ENCODE data around the gene DENND10.
"Not testable (repeated sequence)": the region's sequence is repeated elsewhere in the genome, so short reads cannot be mapped to it uniquely, and the experiment has no call there.

Gene DENND10

DNA sequence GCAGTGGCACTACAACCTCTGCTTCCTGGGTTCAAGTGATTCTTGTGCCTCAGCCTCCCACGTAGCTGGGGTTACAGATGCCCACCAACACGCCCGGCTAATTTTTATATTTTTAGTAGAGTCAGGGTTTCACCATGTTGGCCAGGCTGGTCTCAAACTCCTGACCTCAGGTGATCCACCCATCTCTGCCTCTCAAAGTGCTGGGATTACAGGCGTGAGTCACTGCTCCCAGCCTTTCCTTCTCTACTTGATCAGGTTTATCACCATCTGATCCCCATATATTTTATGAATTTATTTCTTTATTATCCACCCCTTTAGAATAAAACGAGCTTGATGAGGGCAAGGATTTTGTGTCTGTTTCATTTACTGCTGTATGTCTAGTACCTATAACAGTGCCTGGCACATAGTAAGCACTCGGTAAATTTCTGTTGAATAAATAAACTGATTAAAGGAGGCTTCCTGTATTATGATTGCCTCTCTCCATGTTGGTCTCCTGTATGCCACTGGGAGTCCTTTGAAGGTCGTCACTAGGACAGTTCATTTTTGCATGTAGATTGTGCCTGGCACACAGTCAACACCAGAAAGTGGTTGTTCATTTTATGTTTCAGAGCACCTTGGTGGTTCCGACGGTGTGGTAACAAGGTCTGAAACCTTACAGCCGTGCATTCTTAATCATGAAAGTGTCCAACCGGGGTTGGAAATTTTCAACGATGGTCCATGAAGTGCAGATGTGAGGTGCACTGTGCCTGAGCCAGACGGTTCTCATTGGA, 13.7 kb upstream of the DENND10 start:
- Histone ChIP-seq H3K27me3 (ENCODE audit: control insufficient read depth in 3 of 3, insufficient read depth in 3 of 3, low read depth in 1 of 3, low read length in 3 of 3) (peaks cover 0 to 8% (median 0%) of the 10 kb centered on the region in 3 experiments), H2BK120ac (ENCODE audit: low read depth, low read length) (no peak overlapping the region), H4K91ac (ENCODE audit: low read depth, low read length, poor library complexity) (no peak overlapping the region), H2AFZ (ENCODE audit: low read length) (no peak overlapping the region), H3K9ac (ENCODE audit: low read depth, low read length, poor library complexity) (no peak overlapping the region), H3K4me1 (ENCODE audit: control insufficient read depth in 2 of 2, insufficient read depth in 1 of 2, low read depth in 1 of 2, low read length in 2 of 2) (peaks cover 0 to 4% of the 10 kb centered on the region in 2 donors), H2BK5ac (ENCODE audit: low read length) (no peak overlapping the region), H2BK12ac (ENCODE audit: low read length) (no peak overlapping the region), H3K27ac (replicated peaks; ENCODE audit: low read length) (no peak overlapping the region), H2BK15ac (ENCODE audit: low read length) (no peak overlapping the region), H3K4me2 (ENCODE audit: insufficient read depth, low read length, poor library complexity, severe bottlenecking) (no peak overlapping the region), H3K36me3 (replicated peaks in 1 of 2; ENCODE audit: control insufficient read depth in 2 of 2, insufficient read depth in 2 of 2, low read length in 2 of 2) (no peaks in the 10 kb centered on the region), H3K23ac (ENCODE audit: low read depth, low read length, poor library complexity) (no peak overlapping the region), H2AK5ac (ENCODE audit: low read depth, low read length) (no peak overlapping the region), H3K4me3 (ENCODE audit: low read length in 2 of 2) (no peak overlapping the region), H3K18ac (ENCODE audit: low read length) (no peak overlapping the region), H3K9me3 (replicated peaks in 1 of 2; ENCODE audit: control insufficient read depth in 2 of 2, insufficient read depth in 1 of 2, low read depth in 1 of 2, low read length in 2 of 2) (no peaks in the 10 kb centered on the region), H3K79me1 (ENCODE audit: low read depth, low read length) (peaks cover 1% of the 10 kb centered on the region), H3K14ac (ENCODE audit: low read length) (no peak overlapping the region), H3K4ac (ENCODE audit: low read length) (no peak overlapping the region), H4K8ac (ENCODE audit: low read depth, low read length) (no peak overlapping the region)
- WGBS, 2 donors (ENCODE audit: extremely low coverage in 2 of 2, insufficient read length in 2 of 2, insufficient replicate concordance in 1 of 2), result no CpG with 5 or more reads among the region's 13 CpGs
- DNase-seq (ENCODE audit: low spot score), result no peak

DNA sequence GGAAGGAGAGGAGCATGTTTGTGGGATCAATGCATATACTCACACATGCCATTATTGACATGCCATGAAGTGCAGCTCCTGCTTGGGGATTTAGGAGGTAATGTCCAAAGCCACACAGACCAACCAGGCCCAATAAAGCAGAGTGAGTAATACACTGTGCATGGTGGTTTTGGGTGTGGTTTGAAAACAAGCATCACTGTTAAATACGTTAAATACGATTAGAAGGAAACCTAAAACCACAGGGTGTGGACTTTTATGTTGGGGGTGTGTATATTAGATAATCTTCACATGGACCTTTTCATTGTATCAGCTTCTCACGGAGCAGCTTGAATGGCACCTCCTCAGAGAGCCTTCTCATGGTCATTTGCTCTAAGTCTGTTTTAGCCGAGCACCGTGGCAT, 12.9 kb upstream of the DENND10 start:
- DNase-seq (ENCODE audit: low spot score), result no peak
- no peak overlapping the region for H4K8ac ChIP-seq (ENCODE audit: low read depth, low read length)
- peaks cover 0 to 15% (median 0%) of the 10 kb centered on the region in 3 experiments for H3K27me3 ChIP-seq (ENCODE audit: control insufficient read depth in 3 of 3, insufficient read depth in 3 of 3, low read depth in 1 of 3, low read length in 3 of 3)
- H2AK5ac ChIP-seq (ENCODE audit: low read depth, low read length), result no peak overlapping the region
- no peak overlapping the region for H3K4ac ChIP-seq (ENCODE audit: low read length)
- H3K4me1 ChIP-seq (ENCODE audit: control insufficient read depth in 2 of 2, insufficient read depth in 1 of 2, low read depth in 1 of 2, low read length in 2 of 2), result no peaks in the 10 kb centered on the region
- H2BK12ac ChIP-seq (ENCODE audit: low read length), result no peak overlapping the region
- no peak overlapping the region for H3K4me3 ChIP-seq (ENCODE audit: low read length in 2 of 2)
- H3K36me3 ChIP-seq (replicated peaks in 1 of 2; ENCODE audit: control insufficient read depth in 2 of 2, insufficient read depth in 2 of 2, low read length in 2 of 2), result no peaks in the 10 kb centered on the region
- WGBS, 2 donors (ENCODE audit: extremely low coverage in 2 of 2, insufficient read length in 2 of 2, insufficient replicate concordance in 1 of 2), result no CpG with 5 or more reads among the region's 5 CpGs
- no peak overlapping the region for H2AFZ ChIP-seq (ENCODE audit: low read length)
- H2BK15ac ChIP-seq (ENCODE audit: low read length), result no peak overlapping the region
- H3K14ac ChIP-seq (ENCODE audit: low read length), result no peak overlapping the region
- no peak overlapping the region for H3K4me2 ChIP-seq (ENCODE audit: insufficient read depth, low read length, poor library complexity, severe bottlenecking)
- H4K91ac ChIP-seq (ENCODE audit: low read depth, low read length, poor library complexity), result no peak overlapping the region
- no peak overlapping the region for H2BK5ac ChIP-seq (ENCODE audit: low read length)
- no peak overlapping the region for H2BK120ac ChIP-seq (ENCODE audit: low read depth, low read length)
- H3K79me1 ChIP-seq (ENCODE audit: low read depth, low read length), result peaks cover 1% of the 10 kb centered on the region
- H3K9ac ChIP-seq (ENCODE audit: low read depth, low read length, poor library complexity), result no peak overlapping the region
- H3K27ac ChIP-seq (replicated peaks; ENCODE audit: low read length), result no peak overlapping the region
- H3K23ac ChIP-seq (ENCODE audit: low read depth, low read length, poor library complexity), result no peak overlapping the region
- H3K9me3 ChIP-seq (replicated peaks in 1 of 2; ENCODE audit: control insufficient read depth in 2 of 2, insufficient read depth in 1 of 2, low read depth in 1 of 2, low read length in 2 of 2), result no peaks in the 10 kb centered on the region
- no peak overlapping the region for H3K18ac ChIP-seq (ENCODE audit: low read length)

DNA sequence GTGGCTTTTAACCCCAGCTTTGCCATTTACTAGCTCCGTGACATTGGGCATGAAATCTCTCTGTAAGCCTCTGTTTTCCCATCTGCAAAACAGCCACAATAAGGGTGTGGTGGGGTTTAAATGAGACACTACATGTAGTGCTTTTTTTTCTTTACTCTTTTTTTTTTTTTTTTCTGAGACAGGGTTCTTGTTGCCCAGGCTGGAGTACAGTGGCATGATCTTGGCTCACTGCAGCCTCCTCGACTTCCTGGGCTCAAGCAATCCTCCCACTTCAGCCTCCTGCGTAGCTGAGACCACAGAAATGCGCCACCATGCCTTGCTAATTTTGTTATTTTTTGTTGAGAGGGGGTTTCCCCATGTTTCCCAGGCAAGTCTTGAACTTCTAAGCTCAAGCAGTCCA, 8.3 kb upstream of the DENND10 start:
- H4K91ac ChIP-seq (ENCODE audit: low read depth, low read length, poor library complexity), result no peak overlapping the region
- H3K4me2 ChIP-seq (ENCODE audit: insufficient read depth, low read length, poor library complexity, severe bottlenecking), result no peak overlapping the region
- no peak overlapping the region for H2BK5ac ChIP-seq (ENCODE audit: low read length)
- WGBS, 2 donors (ENCODE audit: extremely low coverage in 2 of 2, insufficient read length in 2 of 2, insufficient replicate concordance in 1 of 2), result no CpG with 5 or more reads among the region's 4 CpGs
- peaks cover 0 to 14% (median 0%) of the 10 kb centered on the region in 3 experiments for H3K27me3 ChIP-seq (ENCODE audit: control insufficient read depth in 3 of 3, insufficient read depth in 3 of 3, low read depth in 1 of 3, low read length in 3 of 3)
- DNase-seq (ENCODE audit: low spot score), result no peak
- no peak overlapping the region for H3K4ac ChIP-seq (ENCODE audit: low read length)
- no peak overlapping the region for H2BK15ac ChIP-seq (ENCODE audit: low read length)
- H3K79me1 ChIP-seq (ENCODE audit: low read depth, low read length), result peaks cover 1% of the 10 kb centered on the region
- H2BK12ac ChIP-seq (ENCODE audit: low read length), result no peak overlapping the region
- no peak overlapping the region for H3K18ac ChIP-seq (ENCODE audit: low read length)
- no peak overlapping the region for H3K9ac ChIP-seq (ENCODE audit: low read depth, low read length, poor library complexity)
- no peaks in the 10 kb centered on the region for H3K9me3 ChIP-seq (replicated peaks in 1 of 2; ENCODE audit: control insufficient read depth in 2 of 2, insufficient read depth in 1 of 2, low read depth in 1 of 2, low read length in 2 of 2)
- no peak overlapping the region for H2BK120ac ChIP-seq (ENCODE audit: low read depth, low read length)
- no peak overlapping the region for H3K27ac ChIP-seq (replicated peaks; ENCODE audit: low read length)
- no peak overlapping the region for H2AFZ ChIP-seq (ENCODE audit: low read length)
- H3K4me3 ChIP-seq (ENCODE audit: low read length in 2 of 2), result no peak overlapping the region
- no peak overlapping the region for H3K23ac ChIP-seq (ENCODE audit: low read depth, low read length, poor library complexity)
- no peak overlapping the region for H4K8ac ChIP-seq (ENCODE audit: low read depth, low read length)
- no peak overlapping the region for H3K14ac ChIP-seq (ENCODE audit: low read length)
- H3K4me1 ChIP-seq (ENCODE audit: control insufficient read depth in 2 of 2, insufficient read depth in 1 of 2, low read depth in 1 of 2, low read length in 2 of 2), result no peaks in the 10 kb centered on the region
- no peak overlapping the region for H2AK5ac ChIP-seq (ENCODE audit: low read depth, low read length)
- no peaks in the 10 kb centered on the region for H3K36me3 ChIP-seq (replicated peaks in 1 of 2; ENCODE audit: control insufficient read depth in 2 of 2, insufficient read depth in 2 of 2, low read length in 2 of 2)

DNA sequence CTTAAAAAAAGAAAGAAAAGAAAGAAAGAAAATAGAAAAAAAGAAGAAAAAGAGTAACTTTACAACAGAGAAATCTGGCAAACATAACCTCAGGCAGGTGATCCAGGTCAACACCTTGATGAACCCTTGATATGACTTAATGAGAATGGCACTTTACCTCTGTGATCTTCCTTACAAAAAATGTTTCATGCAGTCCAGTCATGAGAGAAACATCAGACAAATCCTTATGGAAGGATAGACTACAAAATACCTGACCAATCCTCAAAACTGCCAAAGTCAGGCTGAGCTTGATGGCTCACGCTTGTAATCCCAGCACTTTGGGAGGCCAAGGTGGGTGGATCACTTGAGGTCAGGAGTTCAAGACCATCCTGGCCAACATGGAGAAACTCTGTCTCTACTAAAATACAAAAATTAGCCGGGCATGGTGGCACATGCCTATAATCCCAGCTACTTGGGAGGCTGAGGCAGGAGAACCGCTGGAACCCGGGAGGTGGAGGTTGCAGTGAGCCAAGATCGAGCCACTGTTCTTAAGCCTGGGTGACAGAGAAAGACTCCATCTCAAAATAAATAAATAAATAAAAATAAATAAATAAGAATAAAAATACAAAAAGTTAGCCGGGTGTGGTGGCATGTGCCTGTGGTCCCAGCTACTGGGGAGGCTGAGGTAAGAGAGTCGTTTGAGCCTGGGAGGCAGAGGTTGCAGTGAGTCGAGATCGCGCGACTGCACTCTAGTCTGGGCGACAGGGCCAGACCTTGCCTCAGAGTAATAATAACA, 7.1 kb upstream of the DENND10 start:
- not testable (repeated sequence) for H2AFZ ChIP-seq (ENCODE audit: low read length); DNase-seq (ENCODE audit: low spot score); H3K9me3 ChIP-seq (replicated peaks in 1 of 2; ENCODE audit: control insufficient read depth in 2 of 2, insufficient read depth in 1 of 2, low read depth in 1 of 2, low read length in 2 of 2); H3K4ac ChIP-seq (ENCODE audit: low read length); H4K91ac ChIP-seq (ENCODE audit: low read depth, low read length, poor library complexity); H3K4me1 ChIP-seq (ENCODE audit: control insufficient read depth in 2 of 2, insufficient read depth in 1 of 2, low read depth in 1 of 2, low read length in 2 of 2); H2BK15ac ChIP-seq (ENCODE audit: low read length); H3K9ac ChIP-seq (ENCODE audit: low read depth, low read length, poor library complexity); H3K79me1 ChIP-seq (ENCODE audit: low read depth, low read length); H3K4me3 ChIP-seq (ENCODE audit: low read length in 2 of 2); H2BK12ac ChIP-seq (ENCODE audit: low read length); H3K14ac ChIP-seq (ENCODE audit: low read length); H3K36me3 ChIP-seq (replicated peaks in 1 of 2; ENCODE audit: control insufficient read depth in 2 of 2, insufficient read depth in 2 of 2, low read length in 2 of 2); H3K27ac ChIP-seq (replicated peaks; ENCODE audit: low read length); H2AK5ac ChIP-seq (ENCODE audit: low read depth, low read length); H3K4me2 ChIP-seq (ENCODE audit: insufficient read depth, low read length, poor library complexity, severe bottlenecking); H2BK5ac ChIP-seq (ENCODE audit: low read length); H3K18ac ChIP-seq (ENCODE audit: low read length); H2BK120ac ChIP-seq (ENCODE audit: low read depth, low read length); H4K8ac ChIP-seq (ENCODE audit: low read depth, low read length); H3K23ac ChIP-seq (ENCODE audit: low read depth, low read length, poor library complexity)
- H3K27me3 ChIP-seq (ENCODE audit: control insufficient read depth in 3 of 3, insufficient read depth in 3 of 3, low read depth in 1 of 3, low read length in 3 of 3), result peaks cover 0 to 19% (median 0%) of the 10 kb centered on the region in 3 experiments
- no CpG with 5 or more reads among the region's 12 CpGs for WGBS, 2 donors (ENCODE audit: extremely low coverage in 2 of 2, insufficient read length in 2 of 2, insufficient replicate concordance in 1 of 2)
